Mesenchymal stem cell (in vitro differentiated cells and primary cell): Measurements from ENCODE around the gene IL18R1.

Experiments
- DNase-seq: peaks from one replicate; pipeline ENCODE4 v3.0.0-alpha.2; 2013
- H2AFZ ChIP-seq: one replicate; pipeline ENCODE4 v1.6.1; 2013; ENCODE audit warnings: low read depth, mild to moderate bottlenecking, control low read depth, inconsistent platforms, low read length, moderate library complexity
- H2AK5ac ChIP-seq: 2 replicates; pipeline ENCODE4 v1.6.1; 2013; ENCODE audit warnings: low read length, moderate library complexity, mild to moderate bottlenecking, inconsistent platforms; ENCODE audit not compliant: severe bottlenecking
- H2BK120ac ChIP-seq: one replicate; pipeline ENCODE4 v1.6.1; 2013; ENCODE audit warnings: low read depth, mild to moderate bottlenecking, inconsistent platforms, low read length, moderate library complexity
- H2BK12ac ChIP-seq, 2 experiments: one replicate each; pipeline ENCODE4 v1.6.1; 2013; ENCODE audit warnings: inconsistent platforms in 2 of 2, low read length in 2 of 2, mild to moderate bottlenecking in 2 of 2, moderate library complexity in 2 of 2, control low read depth in 1 of 2
- H2BK15ac ChIP-seq: one replicate; pipeline ENCODE4 v1.6.1; 2013; ENCODE audit warnings: mild to moderate bottlenecking, low read depth, inconsistent platforms; ENCODE audit not compliant: poor library complexity, severe bottlenecking
- H2BK5ac ChIP-seq: 2 replicates; pipeline ENCODE4 v1.6.1; 2013; ENCODE audit warnings: low read depth, mild to moderate bottlenecking, low read length, control low read depth, inconsistent platforms; ENCODE audit not compliant: poor library complexity, severe bottlenecking
- H3K14ac ChIP-seq, 2 experiments: one replicate each; pipeline ENCODE4 v1.6.1; 2013; ENCODE audit warnings: inconsistent platforms in 2 of 2, low read length in 2 of 2, control low read depth in 1 of 2, mild to moderate bottlenecking in 1 of 2, moderate library complexity in 1 of 2
- H3K18ac ChIP-seq, 2 experiments: one replicate each; pipeline ENCODE4 v1.6.1; 2013; ENCODE audit warnings: inconsistent platforms in 2 of 2, low read length in 2 of 2, control low read depth in 1 of 2, low read depth in 1 of 2, mild to moderate bottlenecking in 1 of 2
- H3K23ac ChIP-seq, 2 experiments: one replicate each; pipeline ENCODE4 v1.6.1; 2013; ENCODE audit warnings: inconsistent platforms in 2 of 2, low read length in 2 of 2, mild to moderate bottlenecking in 2 of 2, moderate library complexity in 2 of 2, control low read depth in 1 of 2
- H3K27ac ChIP-seq: 2 replicates; pipeline ENCODE4 v1.5.1; 2013; ENCODE audit warnings: mild to moderate bottlenecking, moderate library complexity, low read length, control low read depth, inconsistent platforms; ENCODE audit not compliant: poor library complexity, severe bottlenecking
- H3K27me3 ChIP-seq, 2 experiments: 2 replicates each; pipeline versions ENCODE4 v1.6.1 to v1.7.0; 2013; ENCODE audit warnings: low read length in 2 of 2, mild to moderate bottlenecking in 2 of 2, moderate library complexity in 2 of 2, control low read depth in 1 of 2, inconsistent platforms in 1 of 2; ENCODE audit not compliant: control insufficient read depth in 1 of 2, insufficient read depth in 1 of 2
- H3K36me3 ChIP-seq, 2 experiments: 2 replicates each; pipeline versions ENCODE4 v1.6.1 to v1.7.0; 2013; ENCODE audit warnings: low read length in 2 of 2, control low read depth in 1 of 2, inconsistent platforms in 1 of 2, low read depth in 1 of 2, mild to moderate bottlenecking in 1 of 2; ENCODE audit not compliant: insufficient read depth in 2 of 2, control insufficient read depth in 1 of 2
- H3K4ac ChIP-seq, 2 experiments: one replicate each; pipeline ENCODE4 v1.6.1; 2013; ENCODE audit warnings: inconsistent platforms in 2 of 2, low read length in 2 of 2, mild to moderate bottlenecking in 2 of 2, moderate library complexity in 2 of 2, control low read depth in 1 of 2, low read depth in 1 of 2
- H3K4me1 ChIP-seq: 2 replicates; pipeline ENCODE4 v1.6.1; 2013; ENCODE audit warnings: low read depth, low read length, control low read depth; ENCODE audit not compliant: control insufficient read depth, insufficient read depth
- H3K4me2 ChIP-seq: 2 replicates; pipeline ENCODE4 v1.6.1; 2013; ENCODE audit warnings: low read length, mild to moderate bottlenecking, inconsistent platforms; ENCODE audit not compliant: poor library complexity, severe bottlenecking
- H3K4me3 ChIP-seq, 2 experiments: 2 replicates each; pipeline versions ENCODE4 v1.5.1 to v1.7.0; 2013; ENCODE audit warnings: low read length in 2 of 2, mild to moderate bottlenecking in 2 of 2, control low read depth in 1 of 2, low read depth in 1 of 2; ENCODE audit not compliant: insufficient read depth in 1 of 2
- H3K79me1 ChIP-seq: replicated peaks from 2 replicates; pipeline ENCODE4 v1.6.1; 2013; ENCODE audit warnings: mild to moderate bottlenecking, control low read depth, low read length, inconsistent platforms; ENCODE audit not compliant: poor library complexity, severe bottlenecking
- H3K9ac ChIP-seq: 2 replicates; pipeline ENCODE4 v1.7.0; 2013; ENCODE audit warnings: mild to moderate bottlenecking, low read length, moderate library complexity
- H3K9me3 ChIP-seq: 2 replicates; pipeline ENCODE4 v1.7.0; 2013; ENCODE audit warnings: mild to moderate bottlenecking, low read length; ENCODE audit not compliant: control insufficient read depth
- H4K8ac ChIP-seq: one replicate; pipeline ENCODE4 v1.6.1; 2013; ENCODE audit warnings: inconsistent platforms, mild to moderate bottlenecking, low read length, moderate library complexity
- H4K91ac ChIP-seq: one replicate; pipeline ENCODE4 v1.6.1; 2013; ENCODE audit warnings: mild to moderate bottlenecking, low read length, inconsistent platforms
- WGBS: methylation state at CpG from one replicate; pipeline ENCODE4 v1.1.7; 2013; ENCODE audit warnings: mixed read lengths; 5-methylcytosine and 5-hydroxymethylcytosine counted together

Gene IL18R1

GRCh38 chr2:102396012-102396411, 40.4 kb downstream of the IL18R1 start:
- WGBS, result 40% methylated on average over 1 of the region's 2 CpGs
- Histone ChIP-seq H4K8ac (no peak overlapping the region), H3K4me3 (no peak overlapping the region), H2AFZ (no peak overlapping the region), H3K27ac (no peak overlapping the region), H4K91ac (no peak overlapping the region), H3K23ac (no peak overlapping the region), H3K14ac (no peak overlapping the region), H3K79me1 (no peaks in the 10 kb centered on the region), H3K4ac (no peak overlapping the region), H3K9me3 (no peaks in the 10 kb centered on the region), H3K9ac (no peak overlapping the region), H3K4me2 (no peak overlapping the region), H2BK120ac (no peak overlapping the region), H3K4me1 (no peaks in the 10 kb centered on the region), H3K27me3 (no peaks in the 10 kb centered on the region), H2BK15ac (no peak overlapping the region), H2BK12ac (no peak overlapping the region), H3K18ac (no peak overlapping the region), H3K36me3 (no peaks in the 10 kb centered on the region), H2BK5ac (no peak overlapping the region), H2AK5ac (no peak overlapping the region)
- DNase-seq, result no peak

- no peaks in the 10 kb centered on the region for H3K36me3 ChIP-seq
- H2BK120ac ChIP-seq, result no peak overlapping the region
- DNase-seq, result no peak
- no peak overlapping the region for H2BK12ac ChIP-seq
- no peak overlapping the region for H2AFZ ChIP-seq
- H2BK15ac ChIP-seq, result no peak overlapping the region
- no peak overlapping the region for H3K9ac ChIP-seq
- no peaks in the 10 kb centered on the region for H3K9me3 ChIP-seq
- H2BK5ac ChIP-seq, result no peak overlapping the region
- H3K27ac ChIP-seq, result no peak overlapping the region
- H3K4ac ChIP-seq, result no peak overlapping the region
- no peak overlapping the region for H3K18ac ChIP-seq
- no peaks in the 10 kb centered on the region for H3K4me1 ChIP-seq
- H3K4me3 ChIP-seq, result no peak overlapping the region
- no peaks in the 10 kb centered on the region for H3K27me3 ChIP-seq
- H3K79me1 ChIP-seq, result no peaks in the 10 kb centered on the region
- no peak overlapping the region for H3K4me2 ChIP-seq
- no peak overlapping the region for H4K91ac ChIP-seq
- H4K8ac ChIP-seq, result no peak overlapping the region
- no peak overlapping the region for H3K14ac ChIP-seq
- WGBS, result 79% methylated on average over 3 of the region's 6 CpGs
- no peak overlapping the region for H2AK5ac ChIP-seq
- H3K23ac ChIP-seq, result no peak overlapping the region
Observed at GRCh38 chr2:102397209-102397608, 41.6 kb downstream of the IL18R1 start.

- Histone ChIP-seq H2AFZ (no peak overlapping the region), H3K79me1 (no peaks in the 10 kb centered on the region), H3K4me1 (no peaks in the 10 kb centered on the region), H4K91ac (no peak overlapping the region), H4K8ac (no peak overlapping the region), H3K27me3 (no peaks in the 10 kb centered on the region), H3K27ac (no peak overlapping the region), H3K4ac (no peak overlapping the region), H2AK5ac (no peak overlapping the region), H3K23ac (no peak overlapping the region), H3K4me2 (no peak overlapping the region), H3K9ac (no peak overlapping the region), H2BK5ac (no peak overlapping the region), H3K36me3 (no peaks in the 10 kb centered on the region), H3K4me3 (no peak overlapping the region), H3K14ac (no peak overlapping the region), H2BK120ac (no peak overlapping the region), H2BK12ac (no peak overlapping the region), H2BK15ac (no peak overlapping the region), H3K9me3 (no peaks in the 10 kb centered on the region), H3K18ac (no peak overlapping the region)
- WGBS, result 86% methylated on average over 7 of the region's 7 CpGs
- DNase-seq, result no peak
Observed at GRCh38 chr2:102399499-102400141, 44.0 kb downstream of the IL18R1 start.

- no peak overlapping the region for H3K27ac ChIP-seq
- H3K4me1 ChIP-seq, result no peaks in the 10 kb centered on the region
- no peak overlapping the region for H2BK120ac ChIP-seq
- H4K8ac ChIP-seq, result no peak overlapping the region
- no peak for DNase-seq
- no peaks in the 10 kb centered on the region for H3K27me3 ChIP-seq
- no peak overlapping the region for H2BK12ac ChIP-seq
- H2BK15ac ChIP-seq, result no peak overlapping the region
- H4K91ac ChIP-seq, result no peak overlapping the region
- H3K9me3 ChIP-seq, result no peaks in the 10 kb centered on the region
- no peak overlapping the region for H3K9ac ChIP-seq
- H3K23ac ChIP-seq, result no peak overlapping the region
- H3K4me3 ChIP-seq, result no peak overlapping the region
- no peak overlapping the region for H2AFZ ChIP-seq
- H3K4me2 ChIP-seq, result no peak overlapping the region
- no peaks in the 10 kb centered on the region for H3K79me1 ChIP-seq
- no peak overlapping the region for H3K4ac ChIP-seq
- no peaks in the 10 kb centered on the region for H3K36me3 ChIP-seq
- H3K18ac ChIP-seq, result no peak overlapping the region
- no peak overlapping the region for H2AK5ac ChIP-seq
- no peak overlapping the region for H3K14ac ChIP-seq
- no peak overlapping the region for H2BK5ac ChIP-seq
Observed at GRCh38 chr2:102401456-102401855, 45.9 kb downstream of the IL18R1 start.
